Measurements from ENCODE around the gene NCOA1. TPM values are rescaled to one million over a fixed set of nuclear protein-coding genes. Genes with fewer than 3 reads are reported as not detected.

NCOA1 gene
- total RNA-seq, 4 donors from 2014 or later = 29.9 to 51.9 (median 40.1) TPM

DNA sequence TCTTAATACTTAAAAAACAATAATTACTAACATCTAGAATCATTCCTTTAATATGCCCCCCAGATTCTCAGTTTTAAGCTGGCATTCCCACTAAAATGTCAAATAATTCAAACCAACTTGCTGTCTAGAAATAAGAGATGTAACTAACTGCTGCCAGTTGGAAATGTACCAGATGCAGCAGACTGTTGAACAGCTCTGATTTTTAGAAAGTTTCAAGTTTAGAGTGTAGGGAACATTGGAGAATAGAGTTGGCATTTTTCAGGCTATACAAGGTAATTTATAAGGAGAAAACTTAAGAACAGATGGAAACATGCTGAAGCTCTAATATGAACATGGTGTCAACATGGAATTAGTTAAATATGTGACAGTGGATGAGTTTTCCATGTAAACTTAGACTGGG, 200.8 kb downstream of the NCOA1 start:
- H3K27me3 ChIP-seq = no peaks in the 10 kb centered on the region
- H3K4me3 ChIP-seq (replicated peaks in 1 of 3) = no peak overlapping the region
- no peak overlapping the region for H3K27ac ChIP-seq
- H3K9me3 ChIP-seq = no peaks in the 10 kb centered on the region
- no peaks in the 10 kb centered on the region for H3K4me1 ChIP-seq
- TF ChIP-seq POLR2A (IDR thresholded peaks at IDR 0.05) = no peak
- no peak for TF ChIP-seq CTCF (IDR thresholded peaks at IDR 0.05)
- peaks cover 0 to 4% of the 10 kb centered on the region in 2 donors for H3K36me3 ChIP-seq
- DNase-seq = no peak
- intact Hi-C loops (cut with DNase I) = no loop called here

GRCh38 chr2:24697792-24698191, 206.7 kb downstream of the NCOA1 start:
- DNase-seq = no peak
- peaks cover 0 to 9% of the 10 kb centered on the region in 2 donors for H3K4me1 ChIP-seq
- no peaks in the 10 kb centered on the region for H3K36me3 ChIP-seq
- intact Hi-C loops (cut with DNase I) = no loop called here
- H3K9me3 ChIP-seq = no peaks in the 10 kb centered on the region
- 94 to 97% methylated on average over 4 of the region's 4 CpGs for WGBS, 2 donors
- no peak overlapping the region for H3K4me3 ChIP-seq (replicated peaks in 1 of 3)
- no peak overlapping the region for H3K27ac ChIP-seq
- TF ChIP-seq CTCF (IDR thresholded peaks at IDR 0.05) = no peak
- no peak for TF ChIP-seq POLR2A (IDR thresholded peaks at IDR 0.05)
- no peaks in the 10 kb centered on the region for H3K27me3 ChIP-seq

DNA sequence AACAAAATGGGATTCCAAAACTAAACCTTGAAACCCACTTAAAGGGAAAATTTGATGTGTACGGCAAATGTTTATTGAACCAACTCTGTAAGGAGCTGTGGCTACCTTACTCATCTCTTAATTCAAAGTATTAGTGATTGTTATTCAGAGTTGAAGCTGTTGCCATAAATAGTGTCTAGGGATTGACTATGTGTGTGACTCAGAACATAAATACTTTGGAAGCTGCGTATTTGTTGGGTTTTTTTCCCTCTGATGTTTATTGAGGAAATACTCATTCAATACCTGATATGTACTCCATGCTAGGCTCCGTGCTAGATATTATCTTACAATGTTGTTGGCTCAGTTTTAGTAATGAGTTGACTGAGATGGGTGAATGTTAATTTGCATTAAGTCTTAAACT, 211.7 kb downstream of the NCOA1 start:
- Histone ChIP-seq H3K27ac (no peak overlapping the region), H3K4me3 (replicated peaks in 1 of 3) (no peak overlapping the region), H3K4me1 (peaks cover 0 to 9% of the 10 kb centered on the region in 2 donors), H3K36me3 (no peaks in the 10 kb centered on the region), H3K9me3 (no peaks in the 10 kb centered on the region), H3K27me3 (no peaks in the 10 kb centered on the region)
- intact Hi-C loops (cut with DNase I) = no loop called here
- WGBS, 2 donors = 64 to 88% methylated on average over 3 of the region's 3 CpGs
- DNase-seq = no peak
- no peak for TF ChIP-seq POLR2A (IDR thresholded peaks at IDR 0.05)

DNA sequence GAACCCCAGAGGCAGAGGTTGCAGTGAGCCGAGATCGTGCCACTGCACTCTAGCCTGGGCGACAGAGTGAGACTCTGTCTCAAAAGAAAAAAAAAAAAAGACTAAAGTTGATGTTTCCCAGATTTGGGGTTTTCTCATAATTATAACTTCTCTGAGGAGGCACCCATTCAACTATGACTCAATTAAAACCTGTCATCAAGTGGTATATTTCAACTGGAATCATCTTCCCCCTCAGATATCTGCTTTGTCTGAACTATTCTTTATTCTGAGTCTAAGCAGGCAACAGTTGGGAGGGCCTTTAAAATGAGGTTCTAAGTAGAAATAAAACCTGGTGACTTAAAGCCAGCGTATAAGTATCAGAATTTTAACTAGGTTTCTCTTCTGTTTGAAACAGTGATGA, 213.6 kb downstream of the NCOA1 start:
- Histone ChIP-seq H3K9me3 (no peaks in the 10 kb centered on the region), H3K36me3 (no peaks in the 10 kb centered on the region), H3K4me3 (replicated peaks in 1 of 3) (no peak overlapping the region), H3K27me3 (no peaks in the 10 kb centered on the region), H3K4me1 (peaks cover 0 to 2% of the 10 kb centered on the region in 2 donors), H3K27ac (no peak overlapping the region)
- intact Hi-C loops (cut with DNase I) = no loop called here
- 97 to 98% methylated on average over 4 of the region's 4 CpGs for WGBS, 2 donors
- TF ChIP-seq CTCF (IDR thresholded peaks at IDR 0.05) (no peak), POLR2A (IDR thresholded peaks at IDR 0.05) (no peak)
- DNase-seq = no peak

- intact Hi-C loops (cut with DNase I) = no loop called here
- no peak overlapping the region for H3K4me3 ChIP-seq (replicated peaks in 1 of 3)
- 93 to 95% methylated on average over 3 of the region's 3 CpGs for WGBS, 2 donors
- H3K27ac ChIP-seq = no peak overlapping the region
- H3K4me1 ChIP-seq = no peaks in the 10 kb centered on the region
- TF ChIP-seq CTCF (IDR thresholded peaks at IDR 0.05) (no peak), POLR2A (IDR thresholded peaks at IDR 0.05) (no peak)
- no peaks in the 10 kb centered on the region for H3K27me3 ChIP-seq
- H3K36me3 ChIP-seq = no peaks in the 10 kb centered on the region
- no peaks in the 10 kb centered on the region for H3K9me3 ChIP-seq
- no peak for DNase-seq
Observed at GRCh38 chr2:24707143-24707542, 216.1 kb downstream of the NCOA1 start.
